HG03103 (cell line): ENCODE measurements around the gene GYPB.
"Not testable (repeated sequence)": the region's sequence is repeated elsewhere in the genome, so short reads cannot be mapped to it uniquely, and the experiment has no call there.

ENCODE experiments used
- ATAC-seq: cut with Tn5 transposase; IDR thresholded peaks from one replicate; pipeline ENCODE4 v1.9.1; 2021; ENCODE audit warnings: low read depth; ENCODE audit not compliant: unreplicated experiment

GYPB gene

DNA sequence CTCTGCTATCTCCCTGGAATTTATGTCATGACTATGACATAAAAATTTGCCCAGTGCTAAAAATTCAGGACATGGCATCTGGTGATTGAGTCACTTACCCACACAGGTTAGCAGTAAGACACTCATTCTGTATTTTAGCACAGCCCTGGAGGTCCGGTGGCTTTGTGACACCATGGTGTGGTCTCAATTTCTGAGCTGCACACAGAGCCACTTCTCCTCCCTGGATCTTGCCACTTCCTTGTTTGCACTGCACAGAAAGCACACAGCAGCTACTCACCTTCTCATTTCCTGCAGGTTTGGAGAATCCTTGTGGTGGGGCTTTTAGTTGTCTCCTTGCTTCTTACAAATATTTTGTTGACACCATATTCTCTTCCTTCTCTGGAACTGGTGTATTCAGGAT is 69.0 kb downstream of the GYPB start:
- ATAC-seq, result not testable (repeated sequence)

DNA sequence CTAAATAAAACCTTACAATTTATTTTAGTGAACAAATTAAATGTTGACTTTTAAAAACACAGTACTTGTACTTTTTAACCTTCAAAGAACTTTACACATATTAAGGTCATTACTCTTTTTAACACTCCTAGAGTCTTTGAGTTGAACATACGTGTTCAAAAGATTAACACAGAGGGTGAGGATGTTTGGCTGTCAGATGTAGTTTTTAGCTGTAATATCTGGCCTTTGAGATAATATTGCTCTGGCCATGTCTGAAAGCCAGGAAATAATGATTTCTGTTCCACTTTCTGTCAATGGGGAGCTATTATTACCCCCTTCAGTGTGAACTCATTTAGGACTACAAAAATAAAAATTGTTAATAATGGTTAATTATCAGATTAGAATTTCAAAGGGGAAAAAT is 71.7 kb downstream of the GYPB start:
- ATAC-seq, result not testable (repeated sequence)
